DND-41 (cell line): Measurements from ENCODE around the gene HIVEP1.

Source experiments
- EZH2 ChIP-seq: IDR thresholded peaks from 3 replicates; pipeline ENCODE4 v1.6.1; 2012; ENCODE audit warnings: borderline replicate concordance, low read depth, mild to moderate bottlenecking, moderate library complexity, low read length, inconsistent platforms; ENCODE audit not compliant: severe bottlenecking
- TF ChIP-seq, protein P1 (sequence below): IDR thresholded peaks from 2 replicates; pipeline ENCODE4 v1.5.1; 2012; ENCODE audit warnings: borderline replicate concordance, low read length, moderate library complexity, mild to moderate bottlenecking; ENCODE audit not compliant: poor library complexity, severe bottlenecking; ENCODE audit errors: extremely low read depth

DNA sequence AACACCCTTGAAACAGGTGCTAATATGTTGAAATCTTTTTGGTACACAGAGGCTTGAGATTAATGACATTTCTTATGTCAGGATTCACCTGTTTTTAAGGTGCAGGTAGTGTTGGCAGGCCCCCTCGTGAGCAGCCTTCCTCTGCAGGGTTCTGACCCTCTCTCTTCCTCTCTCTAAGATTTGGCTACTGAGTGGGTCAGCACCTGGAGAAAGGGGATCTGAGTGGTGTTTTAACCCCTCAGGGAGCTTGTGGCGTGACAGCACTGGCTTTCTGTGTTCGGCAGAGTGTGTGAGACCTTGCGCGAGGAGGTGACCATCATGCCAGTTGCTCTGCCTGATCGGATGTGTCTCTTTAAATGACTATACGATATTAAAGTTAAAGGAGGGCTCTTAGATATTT is 37.1 kb downstream of the HIVEP1 start:
- TF ChIP-seq, protein P1, sequence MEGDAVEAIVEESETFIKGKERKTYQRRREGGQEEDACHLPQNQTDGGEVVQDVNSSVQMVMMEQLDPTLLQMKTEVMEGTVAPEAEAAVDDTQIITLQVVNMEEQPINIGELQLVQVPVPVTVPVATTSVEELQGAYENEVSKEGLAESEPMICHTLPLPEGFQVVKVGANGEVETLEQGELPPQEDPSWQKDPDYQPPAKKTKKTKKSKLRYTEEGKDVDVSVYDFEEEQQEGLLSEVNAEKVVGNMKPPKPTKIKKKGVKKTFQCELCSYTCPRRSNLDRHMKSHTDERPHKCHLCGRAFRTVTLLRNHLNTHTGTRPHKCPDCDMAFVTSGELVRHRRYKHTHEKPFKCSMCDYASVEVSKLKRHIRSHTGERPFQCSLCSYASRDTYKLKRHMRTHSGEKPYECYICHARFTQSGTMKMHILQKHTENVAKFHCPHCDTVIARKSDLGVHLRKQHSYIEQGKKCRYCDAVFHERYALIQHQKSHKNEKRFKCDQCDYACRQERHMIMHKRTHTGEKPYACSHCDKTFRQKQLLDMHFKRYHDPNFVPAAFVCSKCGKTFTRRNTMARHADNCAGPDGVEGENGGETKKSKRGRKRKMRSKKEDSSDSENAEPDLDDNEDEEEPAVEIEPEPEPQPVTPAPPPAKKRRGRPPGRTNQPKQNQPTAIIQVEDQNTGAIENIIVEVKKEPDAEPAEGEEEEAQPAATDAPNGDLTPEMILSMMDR, result no peak
- TF ChIP-seq EZH2, result no peak
